HG02798 (cell line): ENCODE data around the gene SHISA3.

ENCODE experiments used
- ATAC-seq: cut with Tn5 transposase; IDR thresholded peaks from one replicate; pipeline ENCODE4 v1.9.1; 2021; ENCODE audit warnings: mild to moderate bottlenecking; ENCODE audit not compliant: unreplicated experiment, poor library complexity

The SHISA3 gene

DNA sequence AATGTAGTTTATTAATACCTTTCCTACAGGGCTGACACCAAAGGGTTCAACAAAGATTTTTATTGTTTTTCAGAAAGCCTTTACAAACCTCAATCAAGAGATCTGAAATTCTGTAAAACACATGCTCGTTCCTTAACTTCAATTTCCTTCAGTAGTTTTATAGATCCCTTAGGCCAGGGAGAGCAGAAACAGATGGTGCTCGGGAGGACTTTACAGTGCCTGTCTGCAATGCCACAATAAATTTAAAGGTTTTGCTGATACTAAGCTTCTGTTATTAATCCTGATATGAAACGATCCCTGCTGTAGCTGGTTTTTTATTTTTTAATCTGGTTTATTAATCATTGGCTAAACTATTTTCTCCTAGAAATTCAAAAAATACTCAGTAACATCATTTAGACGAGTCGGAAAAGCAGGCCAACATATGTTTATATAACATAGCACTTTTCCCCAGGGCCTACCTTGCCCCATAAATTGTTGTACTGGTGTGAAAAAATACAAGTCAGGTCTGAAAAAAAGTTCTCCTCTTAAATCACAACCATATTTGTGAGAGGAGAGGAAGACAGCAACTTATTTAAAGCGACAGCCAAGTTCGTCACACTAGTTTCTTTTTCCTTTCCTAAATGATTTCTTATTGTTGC lies 39.8 kb downstream of the SHISA3 start:
- ATAC-seq: no peak

DNA sequence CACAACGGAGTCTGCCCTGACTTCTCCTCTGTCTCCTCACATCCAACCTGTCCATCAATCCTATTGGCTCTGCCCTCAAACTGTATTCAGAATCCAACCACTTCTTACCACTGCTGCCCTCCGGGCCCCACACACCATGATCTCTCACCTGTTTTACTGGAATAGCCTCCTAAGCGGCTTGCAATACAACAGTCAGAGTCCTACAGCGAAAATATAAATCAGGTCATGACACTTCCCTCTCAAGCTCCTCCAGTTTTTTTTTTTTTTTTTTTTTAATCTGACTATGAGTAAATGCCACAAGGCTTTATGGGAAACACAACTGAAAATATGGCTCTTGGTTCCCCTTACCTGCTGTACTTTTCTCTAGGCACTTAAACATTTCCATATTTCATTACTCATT lies 42.8 kb downstream of the SHISA3 start:
- no peak for ATAC-seq

DNA sequence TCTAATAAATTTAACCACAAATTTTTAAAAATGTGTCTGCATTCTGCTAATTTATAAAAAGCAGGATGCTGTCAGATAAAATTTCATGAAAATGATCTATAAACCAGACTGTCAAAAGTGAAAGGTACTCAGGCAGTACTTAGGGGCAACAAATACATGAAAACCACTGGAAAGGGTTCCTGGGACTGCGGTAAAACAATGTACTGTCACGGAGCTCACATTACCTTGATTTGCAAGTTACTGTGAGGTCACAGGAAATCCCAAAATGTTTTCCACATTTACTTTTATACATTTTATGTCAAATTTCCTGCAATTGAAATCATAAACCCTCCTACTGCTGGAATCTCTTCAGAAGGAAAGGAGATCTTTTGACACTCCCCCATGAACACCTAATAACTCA lies 45.3 kb downstream of the SHISA3 start:
- ATAC-seq: no peak

DNA sequence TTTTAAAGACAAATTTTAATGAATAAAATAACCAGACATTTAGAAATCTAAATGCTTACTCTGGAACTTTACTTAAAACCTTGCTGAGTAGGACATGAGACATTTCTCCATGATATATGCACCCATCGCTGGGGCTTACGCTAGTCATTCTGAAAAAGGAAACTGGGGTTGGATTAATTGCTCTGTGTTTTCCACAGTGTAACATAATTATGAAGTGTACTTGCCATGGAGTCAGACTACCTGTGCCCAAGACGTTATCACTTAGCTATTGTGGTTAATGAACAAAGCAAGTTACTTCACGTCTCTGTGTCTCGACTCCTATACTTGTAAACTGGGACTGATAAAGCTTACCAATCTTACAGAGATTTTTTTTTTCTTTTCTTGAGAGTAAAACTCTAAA lies 47.8 kb downstream of the SHISA3 start:
- ATAC-seq: no peak

DNA sequence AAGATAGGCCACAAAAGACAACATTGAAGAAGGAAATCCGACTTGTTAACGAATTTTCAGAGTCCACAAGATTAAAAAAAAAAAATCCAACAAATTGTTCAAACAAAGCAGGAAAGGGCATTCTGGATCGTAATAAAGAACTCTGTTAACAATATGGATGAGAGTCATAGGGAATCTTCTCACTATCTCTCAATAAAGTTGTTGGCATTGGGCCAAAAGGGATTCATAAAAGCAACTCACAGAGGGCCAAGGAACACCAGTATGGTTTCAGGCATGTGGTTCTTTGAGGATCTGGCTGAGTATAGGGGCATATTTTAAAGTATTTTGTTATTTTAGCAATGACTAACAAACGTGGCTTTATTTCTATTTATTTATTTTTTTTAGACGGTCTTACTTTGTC lies 49.5 kb downstream of the SHISA3 start:
- no peak for ATAC-seq
